Lower lobe of right lung (tissue), 2 donors: Measurements from ENCODE around the gene B9D2. TPM values are rescaled to one million over a fixed set of nuclear protein-coding genes. Genes with fewer than 3 reads are reported as not detected.
"Not testable (repeated sequence)": the region's sequence is repeated elsewhere in the genome, so short reads cannot be mapped to it uniquely, and the experiment has no call there.

Experiments
- ATAC-seq, 2 donors: fragments of 200-7000 bp; cut with Tn5 transposase; one replicate each; pipeline ENCODE4 v1.9.1; 2020 to 2022; ENCODE audit warnings: mild to moderate bottlenecking in 2 of 2, moderate library complexity in 2 of 2
- DNase-seq: peaks from one replicate; pipeline ENCODE4 v3.0.0-alpha.2; 2020
- H3K27ac ChIP-seq: fragments of 200-600 bp; one replicate; pipeline ENCODE4 v1.8.0; 2022
- H3K27me3 ChIP-seq: fragments of 200-600 bp; one replicate; pipeline ENCODE4 v1.8.0; 2022; ENCODE audit warnings: low read depth
- H3K36me3 ChIP-seq: fragments of 200-600 bp; one replicate; pipeline ENCODE4 v1.8.0; 2022; ENCODE audit warnings: mild to moderate bottlenecking
- H3K4me1 ChIP-seq: fragments of 200-600 bp; one replicate; pipeline ENCODE4 v1.8.0; 2022
- H3K4me3 ChIP-seq: fragments of 200-600 bp; one replicate; pipeline ENCODE4 v1.8.0; 2022; ENCODE audit warnings: mild to moderate bottlenecking
- H3K9me3 ChIP-seq: fragments of 200-600 bp; one replicate; pipeline ENCODE4 v1.8.0; 2022
- intact Hi-C: fragments of 100-400 bp; cut with DNase I; formaldehyde crosslinking; loops from one replicate; pipeline ENCODE4 v1.11.0; 2022
- total RNA-seq: library from RNA; stranded (reverse); fragmentation: NEBNext Ultra II Directional; extraction: Animal tissue kit (Norgen Biotek cat#: 25700); gene quantifications from one replicate; pipeline ENCODE4 v1.2.1, GENCODE V29; 2021
- TF ChIP-seq, protein P1 (sequence below): fragments of 200-600 bp; IDR thresholded peaks from one replicate; pipeline ENCODE4 v1.8.0; 2022; ENCODE audit warnings: antibody characterized with exemption, mild to moderate bottlenecking
- donor health status: DM: no; HTN: yes; CAD: no; lungs with severe emphysema.

B9D2 gene
- total RNA-seq, 1 donor from 2014 or later: 8.2 TPM

DNA sequence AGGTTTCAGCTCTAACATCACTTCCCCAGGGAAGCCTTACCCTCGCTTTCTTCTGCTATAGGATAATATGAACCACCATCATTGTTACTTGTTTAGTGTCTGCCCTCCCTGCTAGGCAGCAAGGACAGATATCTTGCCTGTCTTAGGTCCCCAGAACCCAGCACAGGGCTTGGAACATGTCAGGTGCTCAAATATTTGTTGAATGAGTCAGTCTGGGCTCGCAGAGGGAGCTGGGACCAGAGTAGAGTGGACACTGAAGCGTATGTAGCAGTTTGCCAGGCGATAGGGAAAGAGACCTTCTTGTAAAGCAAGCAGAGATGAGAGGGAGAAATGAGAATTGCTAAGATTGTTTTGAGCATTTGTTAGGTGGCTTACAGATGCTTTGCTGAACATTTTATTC lies 45.3 kb upstream of the B9D2 start:
- Histone ChIP-seq H3K27ac (peak overlapping the region; percentile 78), H3K36me3 (peaks cover 38% of the 10 kb centered on the region), H3K4me3 (no peak overlapping the region), H3K4me1 (peaks cover 90% of the 10 kb centered on the region), H3K27me3 (no peaks in the 10 kb centered on the region), H3K9me3 (no peaks in the 10 kb centered on the region)
- TF ChIP-seq, protein P1, sequence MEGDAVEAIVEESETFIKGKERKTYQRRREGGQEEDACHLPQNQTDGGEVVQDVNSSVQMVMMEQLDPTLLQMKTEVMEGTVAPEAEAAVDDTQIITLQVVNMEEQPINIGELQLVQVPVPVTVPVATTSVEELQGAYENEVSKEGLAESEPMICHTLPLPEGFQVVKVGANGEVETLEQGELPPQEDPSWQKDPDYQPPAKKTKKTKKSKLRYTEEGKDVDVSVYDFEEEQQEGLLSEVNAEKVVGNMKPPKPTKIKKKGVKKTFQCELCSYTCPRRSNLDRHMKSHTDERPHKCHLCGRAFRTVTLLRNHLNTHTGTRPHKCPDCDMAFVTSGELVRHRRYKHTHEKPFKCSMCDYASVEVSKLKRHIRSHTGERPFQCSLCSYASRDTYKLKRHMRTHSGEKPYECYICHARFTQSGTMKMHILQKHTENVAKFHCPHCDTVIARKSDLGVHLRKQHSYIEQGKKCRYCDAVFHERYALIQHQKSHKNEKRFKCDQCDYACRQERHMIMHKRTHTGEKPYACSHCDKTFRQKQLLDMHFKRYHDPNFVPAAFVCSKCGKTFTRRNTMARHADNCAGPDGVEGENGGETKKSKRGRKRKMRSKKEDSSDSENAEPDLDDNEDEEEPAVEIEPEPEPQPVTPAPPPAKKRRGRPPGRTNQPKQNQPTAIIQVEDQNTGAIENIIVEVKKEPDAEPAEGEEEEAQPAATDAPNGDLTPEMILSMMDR: no peak
- ATAC-seq (peak; percentile 83 to 90), DNase-seq (peak; percentile 56)
- intact Hi-C loops: no loop called here

DNA sequence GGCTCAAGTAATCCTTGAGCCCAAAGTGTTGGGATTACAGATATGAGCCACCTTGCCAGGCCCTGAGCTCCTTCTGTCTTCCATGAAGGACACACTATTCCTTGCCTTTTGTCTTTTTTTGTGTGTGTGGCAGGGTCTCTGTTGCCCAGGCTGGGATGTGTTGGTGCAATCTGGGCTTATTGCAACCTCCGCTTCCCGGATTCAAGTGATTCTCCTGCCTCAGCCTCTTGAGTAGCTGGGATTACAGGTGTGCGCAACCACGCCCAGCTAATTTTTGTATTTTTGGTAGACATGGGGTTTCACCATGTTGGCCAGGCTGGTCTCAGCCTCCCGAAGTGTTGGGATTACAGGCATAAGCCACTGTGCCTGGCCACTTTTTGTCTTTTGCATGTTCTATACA lies 44.9 kb upstream of the B9D2 start:
- H3K27me3 ChIP-seq, intact Hi-C loops, H3K9me3 ChIP-seq, DNase-seq, H3K4me3 ChIP-seq: not testable (repeated sequence)
- ATAC-seq: peak in 1 of 2 donors; percentile 31
- Histone ChIP-seq H3K36me3 (peaks cover 34% of the 10 kb centered on the region), H3K4me1 (peaks cover 90% of the 10 kb centered on the region), H3K27ac (peak overlapping the region; percentile 78)

DNA sequence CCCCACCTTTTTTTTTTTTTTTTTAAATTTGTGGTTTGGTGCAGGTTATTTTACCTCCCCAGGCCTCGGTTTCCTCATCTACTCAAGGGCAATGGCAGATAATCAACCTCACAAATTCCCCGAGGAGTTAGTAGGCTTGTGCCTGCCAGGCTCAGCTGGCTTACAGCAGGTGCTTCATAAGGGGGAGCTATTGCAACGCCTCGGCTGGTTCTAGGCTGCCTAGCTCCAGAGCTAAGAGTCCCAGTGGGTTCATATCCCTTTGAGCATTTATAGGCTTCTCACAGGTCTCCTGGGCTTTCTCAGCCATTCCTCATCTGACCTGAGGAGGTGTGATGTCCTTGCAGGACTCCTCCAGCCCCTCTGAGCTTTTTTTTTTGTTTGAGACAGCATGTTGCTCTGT lies 44.3 kb upstream of the B9D2 start:
- peak in 1 of 2 donors; percentile 54 for ATAC-seq
- intact Hi-C loops: no loop called here

DNA sequence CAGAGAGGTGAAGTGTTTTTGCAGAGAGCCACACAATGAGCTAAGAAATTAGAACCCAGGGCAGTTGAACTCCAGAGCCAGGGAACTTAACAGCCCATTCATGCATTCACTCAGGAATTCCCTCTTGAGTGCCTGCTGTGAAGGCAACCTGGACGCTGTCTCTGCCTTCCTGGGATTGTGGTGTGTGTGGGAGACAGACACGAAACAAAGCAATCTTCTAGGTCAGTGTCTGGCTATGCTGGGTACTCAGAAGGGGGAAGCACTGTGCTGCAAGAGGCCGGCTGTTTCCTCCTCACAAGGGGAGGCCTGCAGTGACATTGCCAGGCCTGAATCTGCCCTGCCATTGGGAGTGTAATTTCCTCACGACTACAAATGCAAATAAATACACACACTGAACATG lies 43.3 kb upstream of the B9D2 start:
- TF ChIP-seq, protein P1: no peak
- Histone ChIP-seq H3K27me3 (no peaks in the 10 kb centered on the region), H3K36me3 (peaks cover 30% of the 10 kb centered on the region), H3K4me3 (no peak overlapping the region), H3K27ac (peak overlapping the region; percentile 78), H3K9me3 (no peaks in the 10 kb centered on the region), H3K4me1 (peaks cover 86% of the 10 kb centered on the region)
- intact Hi-C loops: no loop called here
- peak; percentile 72 for DNase-seq
- peak; percentile 47 to 59 for ATAC-seq

More for the DNA sequence above, 44.3 kb upstream of the B9D2 start:
- H3K4me1 ChIP-seq: peaks cover 90% of the 10 kb centered on the region
- H3K27ac ChIP-seq: peak overlapping the region; percentile 78
- H3K9me3 ChIP-seq: no peaks in the 10 kb centered on the region
- H3K36me3 ChIP-seq: peaks cover 30% of the 10 kb centered on the region
- H3K4me3 ChIP-seq: no peak overlapping the region
- no peaks in the 10 kb centered on the region for H3K27me3 ChIP-seq
- DNase-seq: no peak
- TF ChIP-seq, protein P1: peak; percentile 10

DNA sequence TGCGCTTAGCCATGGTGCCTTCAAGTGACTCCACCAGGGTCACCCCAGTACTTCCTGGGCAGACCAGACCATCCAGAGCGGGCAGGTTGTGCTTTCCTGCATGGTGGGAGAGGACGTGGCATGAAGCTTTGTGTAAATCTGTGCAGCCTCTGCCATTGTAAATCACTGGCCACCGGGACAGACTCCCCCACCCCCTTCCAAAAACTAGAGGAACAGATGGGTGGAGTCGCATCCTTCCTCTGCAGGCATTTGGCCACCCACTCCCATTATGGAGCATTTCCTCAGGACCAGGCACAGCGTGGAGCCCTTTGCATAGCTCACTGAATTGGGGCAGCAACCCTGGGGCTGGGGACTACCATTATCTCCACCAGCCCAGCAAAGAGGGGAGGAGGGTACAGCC lies 41.8 kb upstream of the B9D2 start:
- intact Hi-C loops: no loop called here

DNA sequence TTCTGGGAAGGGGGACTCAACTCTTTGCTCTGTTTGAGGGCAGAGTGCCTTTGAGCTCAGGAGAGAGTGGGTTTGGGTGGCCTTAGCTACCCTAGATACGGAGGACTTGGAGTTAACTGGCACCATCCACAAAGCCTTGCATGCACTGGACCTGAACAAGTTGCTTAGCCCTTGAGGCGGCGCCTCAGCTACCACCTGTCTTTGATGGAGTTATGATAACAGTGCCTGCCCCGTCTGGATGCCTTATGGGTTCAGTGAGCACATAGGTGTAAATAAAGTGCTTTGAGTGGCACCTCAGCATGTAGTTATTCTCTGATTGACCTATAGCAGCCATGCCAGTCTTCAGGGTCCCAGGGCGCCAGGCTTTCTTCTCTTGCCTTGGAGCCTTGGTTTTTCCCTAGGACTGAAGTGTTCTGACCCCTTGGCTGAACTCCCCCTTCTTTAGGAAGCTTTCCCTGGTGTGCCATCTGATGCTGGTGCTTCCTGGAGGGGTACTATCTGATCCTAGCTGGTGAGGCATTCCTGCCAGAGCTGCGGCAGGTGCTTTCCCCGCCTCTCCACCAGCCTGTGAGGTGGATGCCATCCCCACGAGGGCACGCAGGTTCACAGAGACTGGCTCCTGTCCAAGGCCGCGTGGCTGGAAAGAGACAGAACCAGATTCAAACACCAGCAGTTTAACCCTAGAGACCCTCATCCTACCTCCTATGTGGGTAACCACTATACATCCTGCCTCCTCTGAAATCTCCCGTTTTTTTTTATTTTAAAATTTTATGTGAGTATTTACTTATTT lies 39.4 kb upstream of the B9D2 start:
- intact Hi-C loops: no loop called here
- no peak overlapping the region for H3K27ac ChIP-seq
- peaks cover 67% of the 10 kb centered on the region for H3K4me1 ChIP-seq
- H3K9me3 ChIP-seq: no peaks in the 10 kb centered on the region
- TF ChIP-seq, protein P1: no peak
- peaks cover 19% of the 10 kb centered on the region for H3K36me3 ChIP-seq
- no peak overlapping the region for H3K4me3 ChIP-seq
- no peaks in the 10 kb centered on the region for H3K27me3 ChIP-seq
- no peak for ATAC-seq
- DNase-seq: no peak

More for the DNA sequence above, 41.8 kb upstream of the B9D2 start:
- no peak overlapping the region for H3K4me3 ChIP-seq
- peak overlapping the region; percentile 54 for H3K27ac ChIP-seq
- no peaks in the 10 kb centered on the region for H3K27me3 ChIP-seq
- ATAC-seq (no peak), DNase-seq (no peak)
- no peaks in the 10 kb centered on the region for H3K9me3 ChIP-seq
- TF ChIP-seq, protein P1: no peak
- peaks cover 22% of the 10 kb centered on the region for H3K36me3 ChIP-seq
- H3K4me1 ChIP-seq: peaks cover 76% of the 10 kb centered on the region
